HCT116 (cell line): Measurements from ENCODE around the gene DMXL2. TPM values are rescaled to one million over a fixed set of nuclear protein-coding genes. Genes with fewer than 3 reads are reported as not detected.

ENCODE experiments used
- EGR1 ChIP-seq: IDR thresholded peaks from 2 replicates; pipeline ENCODE4 v1.6.1; 2012; ENCODE audit warnings: low read depth
- ELF1 ChIP-seq: IDR thresholded peaks from 2 replicates; pipeline ENCODE4 v1.6.1; 2012; ENCODE audit warnings: low read depth, borderline replicate concordance
- EZH2 ChIP-seq: fragments of 200-600 bp; sonication (generic); IDR thresholded peaks from 2 replicates; pipeline ENCODE4 v1.6.1; 2017; ENCODE audit warnings: antibody characterized with exemption, mixed run types
- EZH2phosphoT487 ChIP-seq: fragments of 200-600 bp; IDR thresholded peaks from 2 replicates; pipeline ENCODE4 v1.6.1; 2018; ENCODE audit warnings: antibody characterized with exemption, borderline replicate concordance
- FOSL1 ChIP-seq: IDR thresholded peaks from 2 replicates; pipeline ENCODE4 v1.6.1; 2012; ENCODE audit warnings: low read depth
- JUND ChIP-seq: IDR thresholded peaks from 2 replicates; pipeline ENCODE4 v1.6.1; 2012
- RAD21 ChIP-seq: IDR thresholded peaks from 2 replicates; pipeline ENCODE4 v1.6.1; 2012; ENCODE audit warnings: low read depth, mild to moderate bottlenecking
- SIN3A ChIP-seq: IDR thresholded peaks from 2 replicates; pipeline ENCODE4 v1.6.1; 2012; ENCODE audit warnings: low read depth
- SP1 ChIP-seq: IDR thresholded peaks from 2 replicates; pipeline ENCODE4 v1.6.1; 2012; ENCODE audit warnings: low read depth
- SRF ChIP-seq: IDR thresholded peaks from 2 replicates; pipeline ENCODE4 v1.6.1; 2012; ENCODE audit warnings: low read depth
- TCF7L2 ChIP-seq: IDR thresholded peaks from 2 replicates; pipeline ENCODE4 v1.7.0; 2011; ENCODE audit warnings: borderline replicate concordance, inconsistent platforms; ENCODE audit not compliant: insufficient read depth, insufficient read length; ENCODE audit errors: extremely low read depth
- YY1 ChIP-seq: IDR thresholded peaks from 2 replicates; pipeline ENCODE4 v1.6.1; 2011; ENCODE audit warnings: low read length, low read depth, moderate library complexity, mild to moderate bottlenecking; ENCODE audit not compliant: insufficient replicate concordance; ENCODE audit errors: extremely low read depth
- total RNA-seq: library from RNA; stranded (reverse); gene quantifications from one replicate; pipeline ENCODE4 v1.2.1, GENCODE V29; 2021; ENCODE audit not compliant: unreplicated experiment
- TF ChIP-seq, protein P1 (sequence below): IDR thresholded peaks from 2 replicates; pipeline ENCODE4 v1.6.1; 2012; ENCODE audit warnings: low read depth

Gene DMXL2
- total RNA-seq, 1 experiment from 2014 or later: 21.5 TPM

GRCh38 chr15:51577636-51578304 lies 44.8 kb downstream of the DMXL2 start (continued):
- TF ChIP-seq, protein P1, sequence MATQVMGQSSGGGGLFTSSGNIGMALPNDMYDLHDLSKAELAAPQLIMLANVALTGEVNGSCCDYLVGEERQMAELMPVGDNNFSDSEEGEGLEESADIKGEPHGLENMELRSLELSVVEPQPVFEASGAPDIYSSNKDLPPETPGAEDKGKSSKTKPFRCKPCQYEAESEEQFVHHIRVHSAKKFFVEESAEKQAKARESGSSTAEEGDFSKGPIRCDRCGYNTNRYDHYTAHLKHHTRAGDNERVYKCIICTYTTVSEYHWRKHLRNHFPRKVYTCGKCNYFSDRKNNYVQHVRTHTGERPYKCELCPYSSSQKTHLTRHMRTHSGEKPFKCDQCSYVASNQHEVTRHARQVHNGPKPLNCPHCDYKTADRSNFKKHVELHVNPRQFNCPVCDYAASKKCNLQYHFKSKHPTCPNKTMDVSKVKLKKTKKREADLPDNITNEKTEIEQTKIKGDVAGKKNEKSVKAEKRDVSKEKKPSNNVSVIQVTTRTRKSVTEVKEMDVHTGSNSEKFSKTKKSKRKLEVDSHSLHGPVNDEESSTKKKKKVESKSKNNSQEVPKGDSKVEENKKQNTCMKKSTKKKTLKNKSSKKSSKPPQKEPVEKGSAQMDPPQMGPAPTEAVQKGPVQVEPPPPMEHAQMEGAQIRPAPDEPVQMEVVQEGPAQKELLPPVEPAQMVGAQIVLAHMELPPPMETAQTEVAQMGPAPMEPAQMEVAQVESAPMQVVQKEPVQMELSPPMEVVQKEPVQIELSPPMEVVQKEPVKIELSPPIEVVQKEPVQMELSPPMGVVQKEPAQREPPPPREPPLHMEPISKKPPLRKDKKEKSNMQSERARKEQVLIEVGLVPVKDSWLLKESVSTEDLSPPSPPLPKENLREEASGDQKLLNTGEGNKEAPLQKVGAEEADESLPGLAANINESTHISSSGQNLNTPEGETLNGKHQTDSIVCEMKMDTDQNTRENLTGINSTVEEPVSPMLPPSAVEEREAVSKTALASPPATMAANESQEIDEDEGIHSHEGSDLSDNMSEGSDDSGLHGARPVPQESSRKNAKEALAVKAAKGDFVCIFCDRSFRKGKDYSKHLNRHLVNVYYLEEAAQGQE: no peak
- no peak for TF ChIP-seq TCF7L2
- TF ChIP-seq EZH2phosphoT487: no peak
- TF ChIP-seq ELF1: no peak
- TF ChIP-seq SP1: no peak
- TF ChIP-seq JUND: no peak
- no peak for TF ChIP-seq RAD21
- TF ChIP-seq FOSL1: no peak
- no peak for TF ChIP-seq EZH2
- no peak for TF ChIP-seq YY1
- no peak for TF ChIP-seq EGR1
- no peak for TF ChIP-seq SIN3A
- TF ChIP-seq SRF: no peak
